K562 (cell line): Measurements from ENCODE around the gene PDE8B. TPM values are rescaled to one million over a fixed set of nuclear protein-coding genes. Genes with fewer than 3 reads are reported as not detected.

ENCODE experiments used
- ATAC-seq: fragments of 200-7000 bp; cut with Tn5 transposase; 3 replicates; pipeline ENCODE4 v1.9.1; 2020; ENCODE audit warnings: moderate library complexity
- BruUV-seq: library from RNA; stranded (reverse); fragments of 400-500 nt; replicated peaks from 2 replicates; lab custom pipeline; 2021; lab: Mats Ljungman, UMichigan
- CTCF ChIA-PET: fragments of 300-600 bp; formaldehyde crosslinking; extraction: SDS; loops from one replicate; lab custom pipeline; 2021; ENCODE audit warnings: low intra/inter-chr PET ratio; lab: Yijun Ruan, JAX
- POLR2A ChIA-PET: fragments of 300-600, 350-650 bp; sonication (Branson Sonifier 250); formaldehyde crosslinking; extraction: SDS; loops from one replicate; lab custom pipeline; 2021; ENCODE audit warnings: antibody characterized with exemption, inconsistent platforms; lab: Yijun Ruan, JAX
- DNase-seq, 4 experiments: peaks; one replicate each; pipeline versions ENCODE4 v3.0.0 to v3.0.0-alpha.2; 2011 to 2018; ENCODE audit warnings: low spot score in 3 of 4, mixed read lengths in 3 of 4; ENCODE audit errors: extremely low read depth in 1 of 4
- FAIRE-seq: peaks from 2 replicates; lab custom pipeline; 2011; peaks lifted over from hg19 to GRCh38; lab: Jason Lieb, UNC
- H2AFZ ChIP-seq: 2 replicates; pipeline ENCODE4 v1.6.0; 2011; ENCODE audit warnings: low read depth, low read length, control low read depth, inconsistent platforms
- H3K27ac ChIP-seq: fragments of 200-600 bp; 3 replicates; pipeline ENCODE4 v1.8.0; 2011; ENCODE audit warnings: low read depth, mild to moderate bottlenecking, control low read depth, inconsistent platforms, low read length, moderate library complexity, mixed read lengths; ENCODE audit errors: extremely low read depth
- H3K27me3 ChIP-seq, 2 experiments: fragments of 300-600 bp in 1 of 2; 2 replicates in 1 of 2; 3 replicates in 1 of 2; pipeline versions ENCODE4 v1.6.0 to v1.8.0; 2011; ENCODE audit warnings: inconsistent platforms in 2 of 2, low read length in 2 of 2, mild to moderate bottlenecking in 1 of 2, mixed read lengths in 1 of 2, moderate library complexity in 1 of 2; ENCODE audit not compliant: control insufficient read depth in 2 of 2, insufficient read depth in 2 of 2
- H3K36me3 ChIP-seq: fragments of 300-600 bp; 3 replicates; pipeline ENCODE4 v1.8.0; 2011; ENCODE audit warnings: mild to moderate bottlenecking, low read length, inconsistent platforms; ENCODE audit not compliant: control insufficient read depth, insufficient read depth
- H3K4me1 ChIP-seq, 2 experiments: fragments of 200-600 bp in 1 of 2; replicated peaks in 1 of 2; 2 replicates in 1 of 2; 3 replicates in 1 of 2; pipeline versions ENCODE4 v1.5.1 to v1.8.0; 2011; ENCODE audit warnings: inconsistent platforms in 2 of 2, low read length in 2 of 2, mild to moderate bottlenecking in 1 of 2, mixed read lengths in 1 of 2, moderate library complexity in 1 of 2; ENCODE audit not compliant: control insufficient read depth in 2 of 2, insufficient read depth in 2 of 2
- H3K4me2 ChIP-seq: 2 replicates; pipeline ENCODE4 v1.6.1; 2011; ENCODE audit warnings: low read length, control low read depth, inconsistent platforms, mixed read lengths; ENCODE audit not compliant: insufficient read depth
- H3K4me3 ChIP-seq: fragments of 200-600 bp; sonication (generic), shearing (Covaris generic); 2 replicates; pipeline ENCODE4 v1.5.1; 2016; ENCODE audit warnings: control low read depth, inconsistent platforms
- H3K79me2 ChIP-seq: fragments of 200-600 bp; 3 replicates; pipeline ENCODE4 v1.8.0; 2011; ENCODE audit warnings: low read length, inconsistent platforms; ENCODE audit not compliant: control insufficient read depth, insufficient read depth
- H3K9ac ChIP-seq, 2 experiments: 2 replicates each; pipeline versions ENCODE4 v1.6.0 to v1.6.1; 2011; ENCODE audit warnings: low read depth in 2 of 2, low read length in 2 of 2, control low read depth in 1 of 2, inconsistent platforms in 1 of 2, mild to moderate bottlenecking in 1 of 2, mixed read lengths in 1 of 2; ENCODE audit not compliant: insufficient read depth in 1 of 2
- H3K9me1 ChIP-seq: one replicate; pipeline ENCODE4 v1.6.0; 2011; ENCODE audit warnings: inconsistent platforms, mild to moderate bottlenecking, low read length, moderate library complexity; ENCODE audit not compliant: control insufficient read depth, insufficient read depth
- H3K9me3 ChIP-seq: replicated peaks from 2 replicates; pipeline ENCODE4 v1.5.1; 2011; ENCODE audit warnings: low read depth, low read length, inconsistent platforms; ENCODE audit not compliant: control insufficient read depth, insufficient read depth
- H4K20me1 ChIP-seq: replicated peaks from 2 replicates; pipeline ENCODE4 v1.6.1; 2011; ENCODE audit warnings: low read length, inconsistent platforms, mixed read lengths; ENCODE audit not compliant: control insufficient read depth, insufficient read depth
- ARHGAP35 ChIP-seq: fragments of 450-650 bp; IDR thresholded peaks from 2 replicates; pipeline ENCODE4 v1.6.1; 2018; ENCODE audit not compliant: partially characterized antibody
- FOXJ2 ChIP-seq: fragments of 200-800 bp; sonication (Bioruptor generic); IDR thresholded peaks from 2 replicates; pipeline ENCODE4 v1.6.1; 2016; ENCODE audit warnings: missing genetic modification characterization, missing compliant biosample characterization
- MAFF ChIP-seq: IDR thresholded peaks from 2 replicates; pipeline ENCODE4 v1.6.1; 2012; ENCODE audit warnings: low read length, improper control_type of control experiment
- MEF2D ChIP-seq: conservative IDR thresholded peaks from 2 replicates; pipeline ENCODE4 v1.6.1; 2016; ENCODE audit warnings: low read depth, missing genetic modification characterization, missing compliant biosample characterization
- NKRF ChIP-seq: fragments of 450-650 bp; IDR thresholded peaks from 2 replicates; pipeline ENCODE4 v1.6.1; 2016; ENCODE audit warnings: borderline replicate concordance
- NR2C2 ChIP-seq, 2 experiments: fragments of 200-800 bp in 1 of 2; sonication (Bioruptor generic) in 1 of 2; sonication (generic) in 1 of 2; formaldehyde crosslinking in 1 of 2; IDR thresholded peaks; 2 replicates each; pipeline versions ENCODE4 v1.6.1 to v1.8.0; 2016 to 2022; ENCODE audit warnings: mild to moderate bottlenecking in 1 of 2, missing compliant biosample characterization in 1 of 2, missing genetic modification characterization in 1 of 2, missing genetic modification reagents in 1 of 2
- PML ChIP-seq: IDR thresholded peaks from 2 replicates; pipeline ENCODE4 v1.6.1; 2012; ENCODE audit warnings: low read length, inconsistent platforms
- PRDM10 ChIP-seq: fragments of 450-650 bp; IDR thresholded peaks from 2 replicates; pipeline ENCODE4 v1.6.1; 2018; ENCODE audit not compliant: partially characterized antibody
- SPI1 ChIP-seq: IDR thresholded peaks from 2 replicates; pipeline ENCODE4 v1.6.1; 2011; ENCODE audit warnings: low read depth, low read length, control low read depth, borderline replicate concordance
- SRSF3 ChIP-seq: fragments of 200-400 bp; formaldehyde crosslinking; IDR thresholded peaks from 2 replicates; pipeline ENCODE4 v1.6.1; 2016; ENCODE audit warnings: mild to moderate bottlenecking, low read length, moderate library complexity; ENCODE audit not compliant: insufficient read depth
- TCF3 ChIP-seq: sonication (generic); formaldehyde crosslinking; IDR thresholded peaks from 2 replicates; pipeline ENCODE4 v1.4.0; 2020; ENCODE audit warnings: mild to moderate bottlenecking, missing genetic modification reagents
- ZNF347 ChIP-seq: fragments of 450-650 bp; formaldehyde crosslinking; IDR thresholded peaks from 2 replicates; pipeline ENCODE4 v1.4.0; 2020; ENCODE audit warnings: low read depth, mild to moderate bottlenecking, moderate library complexity
- ZNF395 ChIP-seq: fragments of 200-800 bp; sonication (Bioruptor generic); IDR thresholded peaks from 2 replicates; pipeline ENCODE4 v1.6.1; 2017; ENCODE audit warnings: missing genetic modification characterization, missing compliant biosample characterization
- ZNF785 ChIP-seq: fragments of 250-450 bp; sonication (Bioruptor Pico); IDR thresholded peaks from 2 replicates; pipeline ENCODE4 v1.4.0; 2020; ENCODE audit warnings: mild to moderate bottlenecking
- WGBS: fragments of 100-300 bp; shearing (Covaris generic); methylation state at CpG from one replicate; pipeline ENCODE4 v1.1.6; 2016; ENCODE audit warnings: low coverage, mixed read lengths; ENCODE audit not compliant: insufficient coverage; ENCODE audit errors: missing lambda C conversion rate; 5-methylcytosine and 5-hydroxymethylcytosine counted together
- in situ Hi-C: fragments of 300-500 bp; cut with MboI; formaldehyde crosslinking; loops from 4 replicates; pipeline ENCODE4 v1.15.0; 2018; ENCODE audit warnings: inconsistent platforms, mixed read lengths
- intact Hi-C: fragments of 100-400 bp; cut with micrococcal nuclease; formaldehyde crosslinking; loops from 2 replicates; pipeline ENCODE4 v1.14.2; 2022
- polyA plus RNA-seq, 8 experiments: library from polyadenylated mRNA; depleted of rRNA in 4 of 8; stranded (reverse) in 5 of 8; unstranded in 3 of 8; fragments of >200 nt; fragmentation: Nextera tagmentation in 2 of 8; fragmentation: Illumina TruSeq in 1 of 8; extraction: Ambion mirVana in 2 of 8; extraction: Trizol in 1 of 8; gene quantifications; 2 replicates each; pipeline versions ENCODE4 v1.2.1 to v1.2.3, GENCODE V29; 2011 to 2014; ENCODE audit warnings: inconsistent platforms in 1 of 8, missing spikeins in 1 of 8
- total RNA-seq, 7 experiments: library from RNA; depleted of rRNA in 6 of 7; stranded (reverse); fragments of >200 nt in 6 of 7; fragmentation: Illumina TruSeq in 2 of 7; extraction: Trizol in 2 of 7; gene quantifications; 2 replicates each; pipeline versions ENCODE4 v1.2.1 to v1.2.3, GENCODE V29; 2011 to 2021; ENCODE audit warnings: low replicate concordance in 1 of 7
- TF ChIP-seq, protein P1 (sequence below): fragments of 250-450 bp; sonication (Bioruptor Pico); IDR thresholded peaks from 2 replicates; pipeline ENCODE4 v1.4.0; 2020

The PDE8B gene
- total and polyA plus RNA-seq, 9 of the 15 experiments (the other 6 are each of a cell fraction or from before 2014, with no cell fraction given) = 0.15 to 0.28 TPM; not detected in 7

DNA sequence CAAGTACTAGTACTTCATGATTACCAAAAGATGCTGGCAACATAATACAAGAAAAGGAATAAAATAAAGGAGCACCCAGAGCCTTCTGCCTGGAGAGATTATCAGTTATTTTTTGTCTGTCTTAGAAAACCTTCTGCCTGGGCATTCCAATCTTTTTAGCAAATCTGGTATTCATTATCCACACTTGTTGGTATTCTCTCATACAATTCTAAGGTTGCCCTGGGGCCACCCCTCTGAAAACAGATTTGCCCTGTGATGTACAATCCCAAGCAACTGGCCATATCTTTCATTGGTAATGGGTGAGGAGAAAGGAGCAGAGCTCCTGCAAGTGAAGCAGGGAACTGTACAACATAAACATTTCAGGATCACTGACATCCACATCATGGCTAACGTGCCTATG is 233.9 kb downstream of the PDE8B start:
- intact Hi-C loops (no loop called here), in situ Hi-C loops (no loop called here)
- no peak for ATAC-seq
- Histone ChIP-seq H3K36me3 (peaks cover 18% of the 10 kb centered on the region; the same call in 2 of the 3 replicates), H3K4me1 (peaks cover 3 to 5% of the 10 kb centered on the region in 2 experiments), H3K4me2 (no peak overlapping the region), H3K79me2 (no peaks in the 10 kb centered on the region), H3K9ac (no peak overlapping the region), H3K9me1 (no peaks in the 10 kb centered on the region), H2AFZ (no peak overlapping the region), H3K27me3 (no peaks in the 10 kb centered on the region), H3K4me3 (no peak overlapping the region), H3K9me3 (no peaks in the 10 kb centered on the region), H3K27ac (no peak overlapping the region), H4K20me1 (no peaks in the 10 kb centered on the region)
- WGBS = 76% methylated on average over 1 of the region's 1 CpG
- ChIA-PET CTCF (no interaction called here), POLR2A (no interaction called here)
- no peak for FAIRE-seq
- no peak for DNase-seq
- no peak for TF ChIP-seq SPI1
- TF ChIP-seq, protein P1, sequence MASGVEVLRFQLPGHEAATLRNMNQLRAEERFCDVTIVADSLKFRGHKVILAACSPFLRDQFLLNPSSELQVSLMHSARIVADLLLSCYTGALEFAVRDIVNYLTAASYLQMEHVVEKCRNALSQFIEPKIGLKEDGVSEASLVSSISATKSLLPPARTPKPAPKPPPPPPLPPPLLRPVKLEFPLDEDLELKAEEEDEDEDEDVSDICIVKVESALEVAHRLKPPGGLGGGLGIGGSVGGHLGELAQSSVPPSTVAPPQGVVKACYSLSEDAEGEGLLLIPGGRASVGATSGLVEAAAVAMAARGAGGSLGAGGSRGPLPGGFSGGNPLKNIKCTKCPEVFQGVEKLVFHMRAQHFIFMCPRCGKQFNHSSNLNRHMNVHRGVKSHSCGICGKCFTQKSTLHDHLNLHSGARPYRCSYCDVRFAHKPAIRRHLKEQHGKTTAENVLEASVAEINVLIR = no peak
- no peak for TF ChIP-seq ZNF785 (CRISPR knock-in tag)
- TF ChIP-seq ARHGAP35 = no peak
- TF ChIP-seq ZNF347 (CRISPR knock-in tag) = no peak
- no peak for TF ChIP-seq SRSF3
- TF ChIP-seq PML = no peak
- no peak for TF ChIP-seq ZNF395 (CRISPR knock-in tag)
- no peak for TF ChIP-seq FOXJ2
- TF ChIP-seq MAFF = no peak
- no peak for TF ChIP-seq NKRF
- TF ChIP-seq TCF3 = no peak
- TF ChIP-seq PRDM10 = no peak
- no peak for TF ChIP-seq NR2C2 (CRISPR knock-in tag; IDR thresholded peaks at IDR 0.05)
- no peak for TF ChIP-seq NR2C2 (tag; IDR thresholded peaks at IDR 0.05)
- TF ChIP-seq MEF2D (tag) = no peak
- BruUV-seq = no TSS peak
